GM10266 (cell line): ENCODE results near the gene CEBPG.

Experiments
- DNase-seq: peaks from one replicate; pipeline ENCODE4 v3.0.0; 2012; ENCODE audit errors: extremely low spot score
- CTCF ChIP-seq: IDR thresholded peaks from 2 replicates; pipeline ENCODE4 v1.5.1; 2012; ENCODE audit warnings: mild to moderate bottlenecking, low read depth; ENCODE audit not compliant: control insufficient read depth, insufficient read depth; ENCODE audit errors: missing control alignments

Gene CEBPG

DNA sequence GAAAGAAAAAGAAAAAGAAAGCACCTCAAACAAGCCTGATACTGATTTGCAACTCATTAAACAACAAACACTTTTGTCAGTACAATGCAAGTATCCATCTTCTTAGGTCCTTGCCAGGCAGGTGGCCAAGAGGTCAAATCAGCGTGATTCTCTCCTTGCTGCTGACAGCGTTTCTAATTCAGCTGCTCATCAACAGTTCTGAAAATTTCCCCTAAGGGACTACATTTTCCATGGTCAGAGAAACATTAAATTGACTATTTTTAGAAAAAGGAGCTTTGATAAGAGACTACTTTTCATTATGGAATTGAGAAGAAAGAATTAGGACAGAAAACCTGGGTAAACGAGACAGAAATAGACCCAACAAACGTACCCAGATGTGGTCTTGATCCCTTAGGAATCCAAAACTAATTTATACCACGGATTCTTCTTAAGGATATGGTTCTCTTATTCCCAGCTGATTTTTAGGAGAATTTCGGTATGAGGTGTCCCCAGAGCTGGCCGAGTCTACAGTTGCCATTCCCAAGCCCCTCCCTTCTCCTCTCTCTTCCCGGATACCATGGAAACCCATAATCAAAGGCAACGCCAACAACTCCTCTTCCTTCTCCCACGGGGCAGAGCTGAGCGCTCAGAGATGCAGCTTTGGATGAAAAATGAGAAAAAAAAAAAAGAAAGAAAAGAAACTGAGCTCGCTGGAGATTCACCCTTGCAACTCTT lies 29.5 kb upstream of the CEBPG start:
- TF ChIP-seq CTCF: no peak
- no peak for DNase-seq

- no peak for TF ChIP-seq CTCF
- no peak for DNase-seq
These were observed 29.0 kb upstream of the CEBPG start for GRCh38 chr19:33344573-33344925.

DNA sequence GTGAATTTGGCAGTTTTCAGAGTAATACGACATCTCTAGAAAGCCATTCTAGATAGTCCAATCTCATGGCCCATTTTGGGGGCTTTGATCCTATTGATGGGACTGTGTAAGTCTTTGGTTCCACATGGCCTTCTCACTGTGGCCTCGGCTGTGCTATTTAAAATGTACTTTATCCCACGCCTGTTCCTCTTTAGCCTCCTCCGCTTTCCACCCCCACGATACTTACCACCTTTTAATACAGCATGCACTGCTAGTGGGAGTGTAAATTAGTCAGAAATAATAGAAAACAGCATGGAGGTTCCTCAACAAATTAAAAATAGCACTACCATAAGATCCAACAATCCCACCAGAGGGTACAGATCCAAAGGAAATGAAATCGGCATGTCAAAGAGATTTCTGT lies 28.3 kb upstream of the CEBPG start:
- DNase-seq: no peak

DNA sequence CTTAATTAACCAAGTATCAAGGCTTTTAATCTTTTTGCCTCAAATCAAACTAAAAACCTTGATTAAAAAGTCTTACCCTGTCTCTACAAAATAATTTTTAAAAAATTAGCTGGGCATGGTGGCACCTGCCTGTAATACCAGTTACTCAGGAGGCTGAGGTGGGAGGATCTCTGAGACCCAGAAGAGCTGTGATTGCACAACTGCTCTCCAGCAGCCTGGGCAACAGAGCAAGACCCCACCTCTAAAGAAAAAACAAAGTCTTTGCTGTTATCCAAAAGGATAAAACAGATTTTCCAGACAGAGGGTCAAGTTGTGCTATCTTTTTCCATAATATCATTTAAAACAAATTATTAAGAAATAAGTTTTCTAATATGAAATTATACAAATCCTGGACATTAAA lies 26.8 kb upstream of the CEBPG start:
- no peak for TF ChIP-seq CTCF

More for the DNA sequence above, 28.3 kb upstream of the CEBPG start:
- no peak for TF ChIP-seq CTCF

DNA sequence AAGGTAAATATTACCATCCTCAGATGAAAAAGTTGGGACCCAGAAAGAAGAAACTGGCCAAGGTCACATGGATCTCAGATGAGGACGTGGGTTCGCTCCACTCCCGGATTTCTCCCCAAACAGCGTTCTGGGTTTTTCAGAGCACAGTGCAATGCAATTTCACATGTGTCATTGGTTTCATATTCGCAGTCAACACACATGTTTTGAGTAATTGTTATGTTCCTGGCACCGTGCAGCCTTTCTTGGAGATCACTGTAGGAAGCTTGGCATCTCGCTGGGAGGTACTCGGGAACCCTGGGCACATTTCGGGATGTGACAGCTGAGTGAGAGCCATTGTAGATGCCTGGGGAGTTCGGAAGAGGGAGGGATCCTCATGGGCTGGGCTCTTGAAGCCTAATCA lies 26.2 kb upstream of the CEBPG start:
- DNase-seq: no peak
- no peak for TF ChIP-seq CTCF

More for the DNA sequence above, 26.8 kb upstream of the CEBPG start:
- no peak for DNase-seq

- DNase-seq: no peak
- TF ChIP-seq CTCF: no peak
These were observed 25.1 kb upstream of the CEBPG start for GRCh38 chr19:33348301-33349010.
